D721Med (cell line): Measurements from ENCODE around the gene OGG1.
A peak's percentile ranks its signal among the peaks of the same experiment; 100 is the strongest.
"Not testable (repeated sequence)": the region's sequence is repeated elsewhere in the genome, so short reads cannot be mapped to it uniquely, and the experiment has no call there.

Source experiments
- DNase-seq: peaks from one replicate; pipeline ENCODE4 v3.0.0; 2011; ENCODE audit warnings: low spot score; ENCODE audit not compliant: insufficient read length
- FAIRE-seq: peaks from 2 replicates; lab custom pipeline; 2011; peaks lifted over from hg19 to GRCh38; lab: Jason Lieb, UNC
- TF ChIP-seq, protein P1 (sequence below): IDR thresholded peaks from 2 replicates; pipeline ENCODE4 v1.5.1; 2012; ENCODE audit warnings: mild to moderate bottlenecking, control low read depth; ENCODE audit not compliant: insufficient read depth; ENCODE audit errors: missing control alignments

OGG1 gene

DNA sequence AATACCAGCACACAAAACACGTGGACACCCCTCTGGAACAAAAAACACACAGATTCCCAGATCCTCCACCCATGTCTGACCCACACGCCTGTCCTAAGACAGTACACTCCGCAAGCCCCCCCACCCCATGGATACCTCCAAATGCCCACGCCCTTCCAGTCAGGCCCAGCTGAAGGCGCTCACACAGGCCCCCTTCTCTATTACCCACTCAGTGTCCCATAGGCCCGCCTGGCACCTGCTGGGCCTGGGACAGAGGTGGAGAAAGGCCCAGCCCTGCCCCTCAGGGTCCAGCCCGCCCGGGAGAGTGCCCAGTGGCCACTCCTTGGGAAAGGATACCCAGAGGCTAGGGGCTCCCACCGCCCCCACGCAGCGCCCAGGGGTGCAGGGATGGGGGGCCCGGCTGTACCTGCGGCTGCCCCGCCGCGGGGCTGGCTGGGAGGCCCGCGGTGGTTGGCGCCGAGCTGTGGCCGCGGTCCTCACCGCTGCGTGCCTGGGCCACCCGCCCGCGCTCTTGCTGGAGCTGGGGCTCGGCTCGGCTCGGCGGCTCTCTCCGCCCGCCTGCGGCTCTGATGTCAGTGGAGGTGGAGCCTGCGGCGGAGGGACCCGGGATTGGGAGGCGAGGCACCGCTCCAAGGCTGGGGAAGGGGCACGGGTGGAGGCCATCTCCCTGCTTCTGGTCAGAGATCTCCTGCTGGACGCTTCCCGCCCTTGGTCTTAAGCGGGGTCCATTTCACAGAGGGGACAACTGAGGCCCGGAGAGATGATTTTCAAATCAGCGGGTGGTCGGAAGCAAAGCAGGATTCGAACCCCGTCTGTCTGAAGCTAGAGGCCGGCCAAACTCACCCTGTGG is 19.9 kb downstream of the OGG1 start, which contains the start of gene CAMK1:
CAMK1 (minus strand) TSS at position 522 of the 850 bp plus-strand sequence. CDS start 2,198 bp downstream, outside the sequence.
- FAIRE-seq: no peak
- peak; percentile 73 for DNase-seq
- TF ChIP-seq, protein P1, sequence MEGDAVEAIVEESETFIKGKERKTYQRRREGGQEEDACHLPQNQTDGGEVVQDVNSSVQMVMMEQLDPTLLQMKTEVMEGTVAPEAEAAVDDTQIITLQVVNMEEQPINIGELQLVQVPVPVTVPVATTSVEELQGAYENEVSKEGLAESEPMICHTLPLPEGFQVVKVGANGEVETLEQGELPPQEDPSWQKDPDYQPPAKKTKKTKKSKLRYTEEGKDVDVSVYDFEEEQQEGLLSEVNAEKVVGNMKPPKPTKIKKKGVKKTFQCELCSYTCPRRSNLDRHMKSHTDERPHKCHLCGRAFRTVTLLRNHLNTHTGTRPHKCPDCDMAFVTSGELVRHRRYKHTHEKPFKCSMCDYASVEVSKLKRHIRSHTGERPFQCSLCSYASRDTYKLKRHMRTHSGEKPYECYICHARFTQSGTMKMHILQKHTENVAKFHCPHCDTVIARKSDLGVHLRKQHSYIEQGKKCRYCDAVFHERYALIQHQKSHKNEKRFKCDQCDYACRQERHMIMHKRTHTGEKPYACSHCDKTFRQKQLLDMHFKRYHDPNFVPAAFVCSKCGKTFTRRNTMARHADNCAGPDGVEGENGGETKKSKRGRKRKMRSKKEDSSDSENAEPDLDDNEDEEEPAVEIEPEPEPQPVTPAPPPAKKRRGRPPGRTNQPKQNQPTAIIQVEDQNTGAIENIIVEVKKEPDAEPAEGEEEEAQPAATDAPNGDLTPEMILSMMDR: no peak

DNA sequence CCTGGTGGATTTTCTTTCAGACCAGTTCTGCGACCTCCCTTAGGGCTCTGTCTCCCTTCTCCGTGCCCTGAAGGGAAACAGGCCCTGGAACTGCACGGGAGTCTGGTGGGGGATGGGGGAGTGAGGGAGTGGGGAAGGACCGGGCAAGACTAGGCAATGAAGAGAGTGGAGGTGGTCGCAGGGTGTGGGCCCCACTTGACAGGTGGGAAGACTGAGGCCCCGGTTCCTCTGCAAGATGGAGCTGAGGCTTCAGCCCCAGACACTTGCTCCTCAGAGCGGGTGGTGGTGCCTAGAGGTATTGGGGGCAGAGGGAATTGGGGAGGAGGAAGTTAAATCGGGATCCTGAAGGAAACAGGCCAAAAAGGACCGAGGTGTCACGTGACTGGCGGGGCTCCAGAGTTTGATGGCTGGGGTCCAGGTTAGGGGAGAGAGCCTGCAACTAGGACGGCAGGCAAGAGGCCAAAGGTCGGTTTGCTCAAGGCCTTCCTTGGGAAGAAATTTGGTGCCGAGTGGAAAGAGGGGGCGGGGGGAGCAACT is 20.6 kb downstream of the OGG1 start:
- no peak for DNase-seq
- no peak for FAIRE-seq
- TF ChIP-seq, protein P1: no peak

DNA sequence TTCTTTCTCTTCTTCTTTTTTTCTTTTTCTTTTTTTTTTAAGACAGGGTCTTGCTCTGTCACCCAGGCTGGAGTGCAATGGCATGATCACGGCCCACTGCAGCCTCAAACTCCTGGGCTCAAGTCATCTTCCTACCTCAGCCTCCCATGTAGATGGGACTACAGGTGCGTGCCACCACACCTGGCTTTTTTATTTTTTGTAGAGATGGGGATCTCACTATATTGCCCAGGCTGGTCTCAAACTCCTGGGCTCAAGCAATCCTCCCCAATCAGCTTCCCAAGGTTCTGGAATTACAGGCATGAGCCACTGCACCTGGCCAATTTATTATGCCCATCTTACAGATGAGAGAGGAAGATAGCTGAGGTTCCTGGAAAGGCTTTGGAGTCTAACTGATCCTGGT is 21.3 kb downstream of the OGG1 start:
- FAIRE-seq, DNase-seq: not testable (repeated sequence)

DNA sequence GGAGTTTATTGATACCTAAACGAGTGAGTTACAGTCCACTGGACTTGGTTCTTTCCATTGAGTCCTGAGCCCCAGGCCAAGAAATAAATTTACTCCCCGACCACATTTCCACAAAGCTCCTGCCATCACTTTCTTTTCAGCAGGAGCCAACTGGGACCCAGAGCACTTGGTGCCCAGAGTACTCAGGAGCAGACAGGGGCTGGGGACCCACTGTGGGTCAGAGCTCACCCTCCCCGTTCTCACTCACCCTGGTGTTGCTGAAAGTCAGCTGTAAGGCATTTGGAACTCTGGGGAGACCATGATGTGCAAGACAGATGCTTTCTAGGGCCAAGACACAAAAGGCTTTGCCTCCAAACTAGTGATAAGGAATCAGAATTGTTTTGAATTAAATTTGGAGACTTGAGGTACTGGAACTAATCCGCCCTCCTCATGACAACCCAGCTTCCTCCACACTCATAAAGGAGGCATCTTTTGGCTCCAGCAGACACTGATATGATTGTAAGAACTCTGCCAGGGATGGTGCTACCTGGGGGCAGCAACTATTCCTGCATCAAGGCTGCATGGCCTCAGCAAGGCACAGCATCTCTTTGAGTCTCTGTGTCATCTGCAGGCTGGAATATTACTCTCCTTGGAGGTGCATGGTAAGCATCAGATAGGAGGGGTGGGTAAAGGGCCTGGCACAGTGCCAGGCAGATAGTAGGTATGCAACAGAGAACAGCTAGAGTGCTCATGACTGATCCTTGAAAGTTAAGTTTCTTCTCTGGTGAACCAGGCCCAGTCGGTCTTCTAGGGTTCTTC is 27.3 kb downstream of the OGG1 start:
- TF ChIP-seq, protein P1: no peak
- DNase-seq (no peak), FAIRE-seq (no peak)

DNA sequence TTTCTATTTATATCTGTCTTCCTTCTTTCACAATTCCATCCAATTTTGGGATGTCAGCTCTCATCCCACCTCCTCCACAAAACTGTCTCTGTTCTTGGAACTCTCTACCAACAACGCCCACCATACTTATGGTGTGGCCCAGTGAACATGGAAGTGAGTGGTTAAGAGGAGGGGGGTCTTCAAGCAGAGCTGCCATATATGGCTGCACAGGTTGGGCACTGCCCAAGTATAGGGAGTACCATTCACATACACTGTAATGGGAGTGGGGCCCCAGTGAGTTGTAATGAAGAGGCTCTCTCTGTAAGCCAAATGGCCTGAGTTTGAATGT is 27.9 kb downstream of the OGG1 start:
- TF ChIP-seq, protein P1: no peak
- FAIRE-seq: no peak
- DNase-seq: no peak

DNA sequence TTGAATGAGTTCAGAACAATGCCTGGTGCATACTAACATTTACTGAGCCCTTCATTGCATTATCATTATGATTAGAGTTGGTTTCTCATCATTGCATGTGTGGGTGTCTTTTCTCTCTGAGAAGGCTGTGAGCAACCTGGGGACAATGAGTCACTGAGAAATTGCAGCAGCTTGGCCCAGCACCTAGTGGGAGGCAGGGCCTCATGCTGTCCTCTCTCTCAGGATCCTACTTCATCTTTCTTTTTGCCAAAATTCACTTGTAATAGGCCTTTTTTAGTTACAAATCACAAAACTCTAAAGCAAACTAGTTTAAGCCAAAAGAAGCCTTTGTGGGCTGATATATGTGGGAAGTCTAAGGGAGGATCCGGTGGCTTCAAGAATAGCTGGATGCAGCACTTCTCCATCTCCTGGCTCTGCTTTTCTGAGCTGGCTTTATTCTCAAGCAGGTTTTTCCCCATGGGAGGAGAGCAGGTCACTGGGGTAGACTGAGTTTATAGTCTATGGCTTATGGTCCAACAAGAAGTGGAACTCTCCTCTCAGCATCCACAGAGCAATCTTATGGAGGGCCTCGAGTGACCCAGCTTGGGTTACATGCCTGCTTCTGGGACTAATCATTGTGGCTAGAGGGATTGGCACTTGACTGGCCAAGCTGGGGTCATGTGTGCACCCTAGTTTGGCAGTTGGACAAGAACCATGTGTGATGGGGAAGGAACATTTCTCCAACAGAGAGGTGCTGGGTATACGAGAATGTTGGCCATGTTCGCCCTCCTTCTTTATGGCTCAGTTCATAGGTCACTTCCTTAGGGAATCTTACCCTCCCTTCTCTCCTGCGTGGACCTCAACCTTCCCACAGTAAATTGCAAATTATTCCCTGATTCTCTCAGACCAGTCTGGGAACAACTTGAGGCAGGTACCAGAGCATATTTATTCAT is 28.7 kb downstream of the OGG1 start:
- TF ChIP-seq, protein P1: no peak
- DNase-seq (no peak), FAIRE-seq (no peak)
